ENCODE results near the gene RNF150.

Gene RNF150

DNA sequence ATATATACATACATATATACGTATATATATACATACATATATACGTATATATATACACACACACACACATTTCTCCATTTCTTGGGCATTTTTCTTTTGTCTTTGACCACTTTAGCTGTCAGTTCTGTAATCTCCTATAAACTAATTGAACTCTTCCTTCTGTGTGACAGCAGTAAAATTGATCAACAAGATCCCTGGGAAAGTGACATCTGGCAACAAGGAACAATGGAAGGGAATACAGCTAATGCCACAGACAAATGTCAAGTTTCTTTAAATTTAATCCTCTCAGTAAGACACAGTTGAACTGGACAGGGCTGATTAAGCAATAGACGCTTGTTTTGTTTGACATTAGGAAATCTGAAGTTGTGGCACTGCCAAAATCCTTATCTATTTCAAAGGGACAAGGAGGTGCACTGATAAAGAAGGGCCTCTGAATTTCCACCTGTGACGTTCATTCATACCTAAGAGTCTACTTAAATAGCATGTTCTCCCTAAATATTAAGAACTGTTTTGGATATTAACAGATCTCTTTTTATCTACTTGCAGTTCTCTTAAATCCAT lies 126.9 kb downstream of the RNF150 start:
- no peak for DNase-seq (ENCODE audit: low read depth, low spot score)
- H3K4me3 ChIP-seq (ENCODE audit: low read length) = no peak overlapping the region

DNA sequence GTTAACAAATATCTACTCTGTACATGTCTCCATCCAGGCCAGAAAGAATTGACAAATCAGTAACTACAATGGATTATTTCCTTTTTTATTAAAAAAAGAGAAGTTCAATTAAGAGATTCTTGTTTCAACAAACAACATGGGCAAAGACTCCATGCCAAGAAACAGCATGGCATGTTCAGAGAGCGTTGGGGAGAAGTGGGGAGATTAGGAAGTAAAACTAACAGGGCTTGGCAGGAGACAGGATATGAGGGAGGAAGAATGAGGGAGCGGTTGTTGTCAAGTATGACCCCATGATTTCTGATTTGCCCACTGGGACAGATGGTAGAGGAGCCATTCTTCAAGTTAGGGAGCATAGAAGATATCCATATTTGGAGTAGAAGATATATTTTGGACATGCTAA lies 128.4 kb downstream of the RNF150 start:
- H3K4me3 ChIP-seq (ENCODE audit: low read length) = no peak overlapping the region
- no peak for DNase-seq (ENCODE audit: low read depth, low spot score)

DNA sequence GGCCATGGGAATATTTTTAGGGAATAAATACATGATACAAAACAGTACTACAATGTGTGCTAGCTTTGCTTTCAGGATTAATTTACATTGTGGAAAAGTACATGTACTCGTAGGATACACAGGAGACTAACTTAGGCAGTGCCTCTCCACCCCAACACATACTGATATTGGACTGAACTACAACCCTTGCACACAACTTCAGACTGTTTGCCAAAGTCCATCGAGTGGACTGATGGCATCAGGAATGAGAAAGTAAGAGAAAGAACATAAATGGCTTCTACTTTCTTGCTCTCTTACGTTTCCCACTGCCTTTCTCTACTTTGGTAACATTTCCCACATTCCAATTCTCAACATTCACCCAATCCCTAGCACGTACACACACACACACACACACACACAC lies 130.1 kb downstream of the RNF150 start:
- DNase-seq (ENCODE audit: low read depth, low spot score) = no peak
- H3K4me3 ChIP-seq (ENCODE audit: low read length) = no peak overlapping the region

DNA sequence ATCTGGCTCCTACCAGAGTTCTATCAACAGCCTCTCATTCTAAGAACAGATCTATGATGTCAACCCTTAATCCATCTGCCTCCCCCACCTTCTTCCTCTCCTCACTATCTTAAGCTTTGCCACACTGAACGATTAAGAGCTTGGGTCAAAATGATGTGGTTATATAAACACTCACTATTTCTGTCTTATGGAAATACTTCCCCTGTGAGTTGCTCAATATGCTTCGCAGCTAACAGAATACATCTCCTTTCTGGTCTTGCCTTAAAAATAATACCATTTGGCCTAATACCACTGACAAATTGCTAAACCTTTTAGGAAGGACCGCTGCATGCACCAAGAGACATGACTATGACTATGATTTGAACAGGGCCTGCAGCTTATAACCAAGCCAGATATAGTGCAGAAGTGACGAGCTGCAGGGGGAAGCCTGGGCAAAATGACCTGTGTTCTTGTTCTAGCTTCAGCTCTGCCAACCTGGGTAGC lies 130.9 kb downstream of the RNF150 start:
- DNase-seq (ENCODE audit: low read depth, low spot score) = no peak
- no peak overlapping the region for H3K4me3 ChIP-seq (ENCODE audit: low read length)

DNA sequence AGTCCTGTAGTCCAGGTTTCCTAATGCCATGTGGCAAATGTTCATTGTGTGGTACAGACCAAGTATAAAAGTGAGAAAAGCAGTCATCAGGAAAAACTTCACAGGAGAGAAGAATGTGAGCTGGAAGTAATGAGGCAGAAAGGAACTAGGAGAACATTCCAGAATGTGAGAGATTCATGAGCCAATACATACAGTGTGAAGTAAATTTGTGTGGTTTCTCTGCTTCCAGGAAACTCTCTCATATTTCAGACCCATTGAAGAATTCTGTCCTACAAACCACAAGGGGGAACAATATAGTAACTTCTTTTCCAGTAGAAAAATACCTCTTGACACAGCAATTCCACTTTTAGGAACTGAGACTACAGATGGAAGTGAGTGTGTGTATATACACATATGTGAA lies 136.5 kb downstream of the RNF150 start:
- H3K4me3 ChIP-seq (ENCODE audit: low read length) = no peak overlapping the region
- DNase-seq (ENCODE audit: low read depth, low spot score) = no peak

DNA sequence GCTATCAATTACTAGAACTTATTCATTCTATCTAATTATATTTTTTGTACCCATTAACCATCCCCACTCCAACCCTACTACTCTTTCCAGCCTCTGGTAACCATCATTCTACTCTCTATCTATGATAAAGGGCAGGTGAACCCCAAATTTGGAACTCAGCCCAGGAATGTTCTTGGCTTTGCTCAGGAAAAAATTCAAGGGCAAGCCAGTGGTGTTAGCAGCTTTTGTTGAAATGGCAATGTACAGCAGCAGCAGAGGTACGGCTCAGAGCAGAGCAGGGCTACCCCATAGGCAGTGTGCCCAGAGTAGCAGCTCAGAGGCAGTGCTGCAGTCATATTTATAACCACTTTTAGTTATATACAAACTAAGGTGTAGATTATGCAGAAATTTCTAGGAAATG lies 138.2 kb downstream of the RNF150 start:
- DNase-seq (ENCODE audit: low read depth, low spot score) = no peak
- no peak overlapping the region for H3K4me3 ChIP-seq (ENCODE audit: low read length)

DNA sequence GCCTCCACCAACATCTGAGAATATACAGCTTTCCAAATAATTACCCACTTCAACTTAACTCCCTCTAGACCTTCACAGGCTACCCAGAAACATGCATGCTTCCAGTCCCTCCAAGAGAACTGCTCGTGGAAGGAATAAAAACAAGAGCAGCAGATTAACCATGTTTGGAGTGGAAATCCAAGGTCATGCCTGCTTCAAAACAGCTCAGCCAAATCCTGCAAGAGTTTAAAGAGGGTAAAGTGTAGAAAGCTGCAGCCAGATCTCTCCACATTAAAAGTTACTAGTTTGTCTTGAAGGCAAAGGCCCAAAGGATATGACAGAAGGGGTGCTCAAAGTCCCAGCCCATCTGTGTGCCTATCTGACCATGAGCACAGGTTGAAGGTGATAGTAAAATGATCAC lies 139.3 kb downstream of the RNF150 start:
- no peak overlapping the region for H3K4me3 ChIP-seq (ENCODE audit: low read length)
- no peak for DNase-seq (ENCODE audit: low read depth, low spot score)

DNA sequence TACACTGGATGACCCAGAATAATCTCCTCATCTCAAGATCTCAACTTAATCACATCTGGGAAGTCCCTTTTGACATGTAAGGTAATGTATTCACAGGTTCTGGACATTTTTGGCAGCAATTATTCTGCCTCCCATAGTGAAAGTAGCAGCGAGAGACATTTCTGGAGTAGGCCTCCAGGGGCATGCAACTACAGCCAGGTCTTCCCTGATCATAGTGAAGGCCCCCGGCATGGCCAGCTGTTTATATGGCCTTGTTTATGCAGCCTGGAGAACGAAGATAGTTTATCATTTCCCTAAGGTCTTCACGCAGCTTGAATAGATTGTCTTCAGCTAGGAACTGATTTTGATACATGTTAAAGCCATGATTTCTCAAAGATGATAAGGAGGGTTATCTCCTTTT lies 139.9 kb downstream of the RNF150 start:
- no peak overlapping the region for H3K4me3 ChIP-seq (ENCODE audit: low read length)
- DNase-seq (ENCODE audit: low read depth, low spot score) = no peak

DNA sequence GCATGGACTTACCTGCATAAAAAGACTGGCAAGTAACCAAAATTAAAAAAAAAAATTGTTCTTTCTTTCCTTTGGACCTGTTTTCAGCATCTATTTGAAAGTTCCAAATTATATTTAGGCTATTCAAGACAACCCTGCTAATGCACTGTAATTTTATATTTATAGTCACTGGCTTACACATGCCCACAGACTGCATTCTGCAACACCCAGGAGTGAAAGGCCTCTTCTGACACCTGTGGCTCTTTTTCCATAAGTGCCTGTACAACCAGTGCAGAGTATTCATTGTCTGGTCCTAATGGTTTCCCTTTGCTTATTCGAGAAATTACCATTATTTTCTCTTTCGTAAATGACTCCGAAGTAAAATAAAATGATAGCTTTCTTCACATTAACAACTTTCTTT lies 143.3 kb downstream of the RNF150 start:
- no peak for DNase-seq (ENCODE audit: low read depth, low spot score)
- H3K4me3 ChIP-seq (ENCODE audit: low read length) = no peak overlapping the region

DNA sequence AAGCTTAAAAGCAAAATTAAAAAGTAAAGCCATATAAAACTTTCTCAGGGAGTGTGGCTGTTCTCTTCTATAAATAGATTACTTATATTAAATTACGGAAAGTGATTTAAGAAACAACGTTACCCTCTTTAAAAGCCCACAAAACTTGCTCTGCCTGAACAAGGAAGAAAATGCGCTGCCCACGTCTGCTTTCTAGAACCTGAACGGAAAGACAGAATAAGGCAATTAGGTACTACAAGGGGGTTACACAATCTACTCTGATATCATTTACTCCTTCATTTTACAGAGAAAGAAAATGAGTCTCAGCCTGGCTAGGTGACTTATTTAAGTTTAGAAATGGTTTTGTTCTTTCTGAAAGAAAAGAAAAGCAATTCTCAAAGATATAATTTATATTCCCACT lies 147.2 kb downstream of the RNF150 start:
- H3K4me3 ChIP-seq (ENCODE audit: low read length) = no peak overlapping the region
- DNase-seq (ENCODE audit: low read depth, low spot score) = no peak

DNA sequence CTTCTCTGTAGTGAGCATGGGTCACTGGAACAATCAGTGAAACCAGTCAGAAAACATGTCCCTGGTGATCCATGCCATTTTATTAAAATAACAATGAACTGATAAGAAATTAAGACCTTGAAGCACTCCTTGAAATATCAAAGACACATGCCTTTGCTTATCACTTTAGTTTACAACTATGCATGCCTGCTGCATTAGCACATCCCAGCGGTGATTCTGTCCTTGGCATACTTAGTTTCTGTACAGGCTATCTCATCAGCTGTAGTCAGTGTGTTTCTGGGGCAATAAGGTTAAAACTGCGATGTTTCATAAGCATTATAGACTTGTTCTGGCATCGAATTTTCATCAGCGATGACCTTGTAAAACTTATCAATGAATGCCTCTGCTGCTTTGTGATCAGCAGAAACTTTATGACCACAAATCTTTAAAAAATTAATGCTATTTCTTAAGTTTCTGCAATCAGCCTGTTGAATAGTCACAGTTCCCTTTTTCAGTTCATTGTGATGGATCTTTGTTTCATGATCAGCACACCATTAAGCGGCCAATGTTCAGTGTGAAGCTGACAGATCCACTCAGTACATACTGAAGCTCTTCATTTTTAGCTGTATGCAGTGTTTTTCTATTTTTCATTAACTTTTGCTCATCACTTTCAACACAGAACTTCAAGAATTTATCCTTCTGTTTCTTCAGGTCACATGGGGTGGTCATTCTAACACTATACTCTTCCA lies 150.5 kb downstream of the RNF150 start:
- no peak for DNase-seq (ENCODE audit: low read depth, low spot score)
- H3K4me3 ChIP-seq (ENCODE audit: low read length) = no peak overlapping the region

DNA sequence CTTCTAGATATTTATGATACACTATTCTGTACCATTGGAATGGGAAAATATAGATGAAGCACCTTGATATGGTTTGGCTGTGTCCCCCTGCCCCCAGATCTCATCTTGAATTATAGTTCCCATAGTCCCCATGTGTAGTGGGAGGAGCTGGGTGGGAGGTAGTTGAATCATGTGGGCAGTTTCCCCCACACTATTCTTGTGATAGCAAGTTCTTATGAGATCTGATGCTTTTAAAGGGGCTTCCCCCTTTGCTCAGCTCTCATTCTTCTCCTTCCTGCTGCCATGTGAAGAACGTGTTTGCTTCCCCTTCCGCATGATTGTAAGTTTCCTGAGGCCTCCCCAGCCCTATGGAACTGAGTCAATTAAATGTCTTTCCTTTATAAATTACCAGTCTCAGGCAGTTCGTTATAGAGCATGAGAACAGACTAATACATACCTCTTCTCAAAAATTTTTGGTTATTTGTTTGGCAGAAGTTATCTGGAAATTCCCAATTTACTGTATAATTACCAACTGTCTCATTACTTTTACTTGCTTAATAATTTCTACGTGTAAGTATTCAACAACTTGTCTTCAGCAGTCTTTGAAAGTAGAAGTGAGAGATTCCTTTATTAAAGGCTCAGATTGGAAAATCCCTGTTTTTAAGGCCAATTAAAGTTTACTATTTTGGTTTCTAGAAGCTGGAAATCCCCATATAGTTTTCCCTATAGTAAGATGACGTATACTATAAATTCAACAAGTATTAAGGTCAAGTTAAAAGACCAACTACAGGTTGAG lies 152.7 kb downstream of the RNF150 start:
- DNase-seq (ENCODE audit: low read depth, low spot score) = no peak
- no peak overlapping the region for H3K4me3 ChIP-seq (ENCODE audit: low read length)

DNA sequence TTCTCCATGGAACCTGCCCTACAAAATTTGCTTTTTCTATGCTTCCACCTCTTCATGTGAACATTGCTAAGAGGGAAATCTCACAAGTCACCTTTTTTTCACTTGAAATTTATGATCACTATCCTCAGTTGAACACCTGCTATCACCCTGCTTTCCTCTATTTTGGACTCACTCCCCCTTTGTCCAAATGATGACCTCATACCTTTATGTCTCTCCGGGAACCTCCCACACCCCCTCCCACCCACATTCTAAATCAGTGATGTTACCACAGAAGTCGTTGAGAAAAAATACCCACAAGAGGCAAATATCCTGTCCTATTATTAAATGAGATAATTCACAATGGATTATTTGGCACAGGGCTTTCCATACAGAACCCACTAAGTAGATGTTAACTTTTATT lies 156.5 kb downstream of the RNF150 start:
- H3K4me3 ChIP-seq (ENCODE audit: low read length) = no peak overlapping the region
- no peak for DNase-seq (ENCODE audit: low read depth, low spot score)

DNA sequence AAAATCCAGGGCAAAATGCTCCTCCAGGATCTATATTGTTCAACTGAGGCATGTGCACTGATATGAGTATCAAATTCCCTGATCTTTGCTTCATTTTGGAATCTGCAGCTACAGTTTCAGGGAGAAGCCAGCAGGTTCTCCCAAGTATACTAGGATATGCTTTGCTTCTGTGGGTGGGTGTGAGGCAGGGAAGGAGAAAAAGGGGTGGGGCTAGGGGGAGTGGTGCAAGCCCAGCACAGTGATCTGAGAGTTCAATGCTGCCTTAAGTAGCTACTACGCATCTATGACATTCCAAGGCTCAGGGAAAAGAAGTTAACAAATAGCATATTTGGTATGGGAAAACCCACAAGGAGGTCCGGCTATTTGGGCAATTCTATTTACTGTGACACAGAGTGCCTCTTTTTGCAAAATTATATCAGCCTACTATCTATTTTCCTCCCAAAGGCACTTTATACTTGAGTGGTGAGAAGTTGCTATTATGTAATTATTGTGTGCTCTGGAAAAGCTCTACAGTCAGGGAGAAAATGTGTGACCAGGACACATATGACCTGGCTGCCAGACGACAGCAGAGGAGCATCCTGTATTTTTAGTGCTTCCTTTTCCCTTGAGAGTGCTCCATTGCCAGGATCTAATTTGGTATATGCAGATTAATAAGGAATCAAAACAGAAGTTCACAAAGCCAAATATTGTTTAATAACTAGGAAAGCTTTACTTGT lies 162.0 kb downstream of the RNF150 start:
- H3K4me3 ChIP-seq (ENCODE audit: low read length) = no peak overlapping the region
- DNase-seq (ENCODE audit: low read depth, low spot score) = no peak

DNA sequence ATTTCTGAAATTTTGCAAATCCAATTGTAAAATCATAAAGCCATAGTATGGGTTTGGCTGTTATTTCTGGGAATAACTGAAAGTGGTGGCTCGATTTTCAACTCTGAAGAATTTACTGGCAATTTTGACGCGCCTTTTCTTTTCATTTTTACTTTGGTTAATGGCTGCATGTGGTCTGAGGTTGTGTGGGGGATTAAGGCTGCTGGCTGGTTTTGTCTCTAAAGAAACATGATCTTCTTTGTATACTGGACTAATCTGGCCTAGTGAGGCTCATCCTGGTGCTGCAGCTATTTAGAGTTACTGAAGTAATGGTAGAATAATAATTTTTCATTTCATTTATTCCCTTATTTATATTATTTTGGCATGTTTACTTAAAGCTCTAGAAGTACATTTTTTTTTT lies 164.0 kb downstream of the RNF150 start:
- H3K4me3 ChIP-seq (ENCODE audit: low read length) = no peak overlapping the region
- no peak for DNase-seq (ENCODE audit: low read depth, low spot score)

DNA sequence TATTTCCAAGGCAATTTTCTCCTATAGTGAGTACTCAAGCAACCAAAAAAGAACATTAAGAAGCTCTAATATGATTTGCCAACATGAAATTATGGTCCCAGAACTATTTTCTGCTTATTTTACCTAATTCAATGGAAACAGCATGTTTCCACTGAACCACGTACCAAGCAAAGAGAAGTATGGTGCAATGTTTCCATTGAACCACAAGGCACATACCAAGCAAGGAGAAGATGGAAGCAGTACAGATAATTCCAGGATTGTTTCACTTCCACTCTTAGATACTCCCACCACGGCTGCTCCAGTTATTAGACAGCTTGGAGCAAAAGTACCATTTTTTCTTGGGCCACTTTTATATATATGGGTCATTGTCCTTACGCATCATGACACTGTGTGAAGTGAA lies 164.9 kb downstream of the RNF150 start:
- H3K4me3 ChIP-seq (ENCODE audit: low read length) = no peak overlapping the region
- no peak for DNase-seq (ENCODE audit: low read depth, low spot score)

DNA sequence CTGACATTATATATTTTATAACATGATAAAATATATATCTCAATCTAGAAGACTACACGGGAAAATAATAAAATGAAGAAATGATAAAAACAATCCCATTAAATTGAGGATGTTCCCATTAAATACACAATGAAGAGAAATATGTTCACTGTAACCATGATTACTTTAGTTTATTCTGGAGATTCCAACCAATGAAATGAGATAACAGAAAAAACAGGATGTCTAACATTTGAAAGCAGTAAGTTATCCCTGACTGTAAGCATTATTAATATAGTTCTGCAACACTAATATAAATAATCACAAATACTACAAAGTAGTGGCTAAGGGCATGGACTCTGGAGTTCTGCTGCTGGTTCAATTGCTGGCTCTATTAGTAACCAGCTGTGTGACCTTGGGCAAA lies 169.4 kb downstream of the RNF150 start:
- DNase-seq (ENCODE audit: low read depth, low spot score) = no peak
- no peak overlapping the region for H3K4me3 ChIP-seq (ENCODE audit: low read length)

DNA sequence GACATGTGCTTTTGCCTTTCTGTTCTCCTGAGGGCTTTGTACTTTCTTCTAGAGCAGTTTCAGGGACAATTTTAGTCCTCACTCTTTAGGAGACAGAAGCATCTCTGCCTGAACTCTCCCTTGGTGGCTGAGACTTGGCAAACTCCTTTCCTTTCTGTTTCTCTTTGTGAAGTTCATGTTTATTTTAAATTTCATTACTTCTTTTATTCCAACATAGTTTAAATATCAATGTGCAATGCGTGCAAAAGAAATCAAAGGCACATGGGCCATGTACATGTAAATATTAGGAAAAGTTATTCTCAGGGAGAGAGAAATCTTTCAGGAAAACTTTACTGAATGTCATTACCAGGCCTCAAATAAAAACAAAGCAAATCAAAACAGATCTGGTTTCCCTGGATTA lies 177.6 kb downstream of the RNF150 start:
- no peak overlapping the region for H3K4me3 ChIP-seq (ENCODE audit: low read length)
- DNase-seq (ENCODE audit: low read depth, low spot score) = no peak

DNA sequence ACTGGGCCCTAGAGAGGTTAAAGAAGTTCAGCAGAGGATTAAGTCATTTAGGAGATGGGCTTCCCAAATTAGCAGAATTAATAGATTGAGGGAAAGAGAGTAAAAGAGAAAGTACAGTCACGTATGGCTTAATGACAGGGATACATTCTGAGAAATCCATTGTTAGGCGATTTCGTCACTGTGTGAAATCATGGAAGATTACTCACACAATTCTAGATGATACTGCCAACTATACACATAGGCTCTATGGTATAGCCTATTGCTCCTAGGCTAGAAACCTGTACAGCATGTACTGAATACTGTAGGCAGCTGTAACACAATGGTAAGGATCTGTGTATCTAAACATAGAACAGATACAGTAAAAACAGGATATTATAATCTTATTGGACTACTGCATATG lies 180.6 kb downstream of the RNF150 start:
- no peak overlapping the region for H3K4me3 ChIP-seq (ENCODE audit: low read length)
- DNase-seq (ENCODE audit: low read depth, low spot score) = no peak

DNA sequence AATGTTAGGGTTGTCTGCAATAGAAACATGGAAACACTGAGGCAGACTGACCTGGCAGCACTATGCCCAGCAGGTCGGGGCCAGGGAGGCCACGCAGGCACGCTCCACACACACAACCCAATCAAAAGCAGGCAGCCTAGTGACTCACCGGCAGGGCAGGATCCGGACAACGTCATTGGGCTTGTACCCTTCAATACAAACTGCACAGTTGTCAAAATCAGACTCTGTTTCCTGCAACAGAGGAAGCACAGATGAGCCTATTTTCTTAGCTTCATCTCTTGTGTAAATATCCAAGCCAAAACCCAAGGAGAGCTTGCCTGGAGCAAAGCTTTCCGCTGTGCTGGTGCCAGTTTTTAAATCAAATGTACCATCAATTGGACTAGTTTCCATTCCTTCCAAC lies 185.8 kb downstream of the RNF150 start:
- DNase-seq (ENCODE audit: low read depth, low spot score) = no peak
- no peak overlapping the region for H3K4me3 ChIP-seq (ENCODE audit: low read length)
